Adrenal gland (tissue), 12 donors: ENCODE measurements around the gene IQGAP3. TPM values are rescaled to one million over a fixed set of nuclear protein-coding genes. Genes with fewer than 3 reads are reported as not detected.
"Not testable (repeated sequence)": the region's sequence is repeated elsewhere in the genome, so short reads cannot be mapped to it uniquely, and the experiment has no call there.

ENCODE experiments used
- DNase-seq, 7 donors: peaks; one replicate each; pipeline ENCODE4 v3.0.0-alpha.2; 2019 to 2020
- H3K27ac ChIP-seq, 5 donors: fragments of 200-600 bp; sonication (generic) in 4 of 5; 1 replicate in 3 of 5; 2 replicates in 2 of 5; pipeline versions ENCODE4 v1.5.1 to v1.8.0; 2016 to 2020; ENCODE audit warnings: mild to moderate bottlenecking in 1 of 5
- H3K27me3 ChIP-seq: fragments of 200-600 bp; 2 replicates; pipeline ENCODE4 v1.8.0; 2021
- H3K36me3 ChIP-seq, 2 donors: fragments of 200-600 bp; replicated peaks in 1 of 2; 1 replicate in 1 of 2; 2 replicates in 1 of 2; pipeline versions ENCODE4 v1.5.1 to v1.8.0; 2018 to 2022
- H3K4me1 ChIP-seq, 2 donors: fragments of 200-600 bp; replicated peaks in 1 of 2; 1 replicate in 1 of 2; 2 replicates in 1 of 2; pipeline versions ENCODE4 v1.5.1 to v1.8.0; 2018 to 2021
- H3K4me3 ChIP-seq, 4 donors: fragments of 200-600 bp; sonication (generic) in 3 of 4; one replicate each; pipeline ENCODE4 v1.5.1; 2016 to 2018
- H3K9me3 ChIP-seq, 3 donors: fragments of 200-600 bp; sonication (generic) in 1 of 3; replicated peaks in 1 of 3; 1 replicate in 2 of 3; 2 replicates in 1 of 3; pipeline versions ENCODE4 v1.5.1 to v1.8.0; 2016 to 2021
- CTCF ChIP-seq, 6 experiments: fragments of 450-650 bp in 4 of 6; fragments of 200-600 bp in 2 of 6; sonication (generic) in 1 of 6; IDR thresholded peaks; 1 replicate in 5 of 6; 2 replicates in 1 of 6; pipeline versions ENCODE4 v1.5.1 to v1.8.0; 2016 to 2021; ENCODE audit warnings: antibody characterized with exemption in 6 of 6, mild to moderate bottlenecking in 2 of 6, moderate library complexity in 1 of 6
- POLR2A ChIP-seq, 2 donors: fragments of 450-650 bp; IDR thresholded peaks; one replicate each; pipeline ENCODE4 v1.6.1; 2017; ENCODE audit warnings: antibody characterized with exemption in 2 of 2, mild to moderate bottlenecking in 2 of 2, moderate library complexity in 1 of 2
- WGBS, 4 donors: extraction: QIAGEN DNeasy Blood & Tissue Kit in 2 of 4; methylation state at CpG; one replicate each; pipeline versions ENCODE4 v1.1.5 to v1.1.7; 2013 to 2017; 5-methylcytosine and 5-hydroxymethylcytosine counted together
- intact Hi-C, 2 donors: fragments of 100-400 bp; cut with DNase I; formaldehyde crosslinking; loops; one replicate each; pipeline versions ENCODE4 v1.14.1 to v1.15.0; 2022 to 2023
- polyA plus RNA-seq, 3 donors: library from polyadenylated mRNA; stranded (reverse); fragments of 200-250 nt in 2 of 3; fragments of 350-450 nt in 1 of 3; fragmentation: Illumina TruSeq in 1 of 3; extraction: RNeasy Lipid Tissue Mini Kit (QIAGEN cat#74804) in 1 of 3; gene quantifications; one replicate each; pipeline ENCODE4 v1.2.3, GENCODE V29; 2013 to 2014
- total RNA-seq, 9 donors: library from RNA; depleted of rRNA in 4 of 9; stranded (reverse); fragments of >200 nt in 4 of 9; fragments of 120-200 nt in 1 of 9; fragmentation: NEBNext Ultra II Directional in 1 of 9; extraction: Animal tissue kit (Norgen Biotek cat#: 25700) in 1 of 9; gene quantifications; one replicate each; pipeline versions ENCODE4 v1.1.0 to v1.2.4, GENCODE V29; 2013 to 2023
- donor health status: healthy with polysubstance abuse.
- donor health status: Bipolar disorder and iron deficiency.
- donor health status: DM: yes; HTN: yes; CAD: no.
- donor health status: DM: no; HTN: no; CAD: no.
- donor health status: DM: no; HTN: no; CAD: no.
- donor health status: DM: yes; HTN: yes; CAD: no.

The IQGAP3 gene
- total and polyA plus RNA-seq, 12 donors, result 0.16 to 5.3 (median 0.80) TPM

- peak; percentile 59 to 90 (median 63) for DNase-seq
- Histone ChIP-seq H3K4me3 (no peak overlapping the region), H3K27ac (peak overlapping the region in 2 of 5 donors; percentile 17 to 76), H3K27me3 (peaks cover 8% of the 10 kb centered on the region), H3K36me3 (no peaks in the 10 kb centered on the region), H3K4me1 (peaks cover 4 to 10% of the 10 kb centered on the region in 2 donors), H3K9me3 (no peaks in the 10 kb centered on the region)
- intact Hi-C loops, result loop anchor here in 1 of 2 donors (10.0 kb wide), 1 partner anchor 232 kb away; no protein-coding TSS in a partner anchor
- 2 to 9% (median 6%) methylated on average over 5 of the region's 5 CpGs for WGBS, 4 donors
- TF ChIP-seq CTCF (IDR thresholded peaks at IDR 0.05), result peak in 3 of 6 experiments; percentile 15 to 26 (median 17)
- no peak for TF ChIP-seq POLR2A (IDR thresholded peaks at IDR 0.05)
Measured at GRCh38 chr1:156616463-156616862, 44.1 kb upstream of the IQGAP3 start.

- intact Hi-C loops, result loop anchor here in 1 of 2 donors (10.0 kb wide), 1 partner anchor 231 kb away; no protein-coding TSS in a partner anchor
- no peak for DNase-seq
- TF ChIP-seq POLR2A (IDR thresholded peaks at IDR 0.05), result no peak
- TF ChIP-seq CTCF (IDR thresholded peaks at IDR 0.05), result no peak
- peak overlapping the region in 2 of 5 donors; percentile 54 to 76 for H3K27ac ChIP-seq
- H3K9me3 ChIP-seq, result no peaks in the 10 kb centered on the region
- WGBS, 4 donors, result 1 to 43% (median 19%) methylated on average over 4 of the region's 4 CpGs
- H3K4me3 ChIP-seq, result no peak overlapping the region
- H3K27me3 ChIP-seq, result peaks cover 8% of the 10 kb centered on the region
- H3K4me1 ChIP-seq, result peaks cover 4 to 10% of the 10 kb centered on the region in 2 donors
- H3K36me3 ChIP-seq, result no peaks in the 10 kb centered on the region
Measured at GRCh38 chr1:156615946-156616345, 43.6 kb upstream of the IQGAP3 start.

- no peaks in the 10 kb centered on the region for H3K36me3 ChIP-seq
- H3K4me3 ChIP-seq, result no peak overlapping the region
- no peak overlapping the region for H3K27ac ChIP-seq
- intact Hi-C loops, result loop anchor here in 1 of 2 donors (5.0 to 10.0 kb wide), 2 partner anchors 160 to 228 kb away; no protein-coding TSS in a partner anchor
- no peak for DNase-seq
- H3K4me1 ChIP-seq, result peaks cover 4 to 10% of the 10 kb centered on the region in 2 donors
- TF ChIP-seq POLR2A (IDR thresholded peaks at IDR 0.05) (no peak), CTCF (IDR thresholded peaks at IDR 0.05) (no peak)
- WGBS, 4 donors, result 40 to 64% (median 52%) methylated on average over 3 of the region's 3 CpGs
- H3K27me3 ChIP-seq, result peaks cover 10% of the 10 kb centered on the region
- H3K9me3 ChIP-seq, result no peaks in the 10 kb centered on the region
Measured at GRCh38 chr1:156612666-156613065, 40.3 kb upstream of the IQGAP3 start.

GRCh38 chr1:156610072-156610471 is 37.7 kb upstream of the IQGAP3 start:
- H3K27ac ChIP-seq, H3K4me3 ChIP-seq, H3K4me1 ChIP-seq, H3K36me3 ChIP-seq, H3K9me3 ChIP-seq, DNase-seq: not testable (repeated sequence)
- intact Hi-C loops, result loop anchor here in 1 of 2 donors (5.0 to 10.0 kb wide), 2 partner anchors 158 to 225 kb away; no protein-coding TSS in a partner anchor
- peaks cover 10% of the 10 kb centered on the region for H3K27me3 ChIP-seq
- 76 to 85% (median 80%) methylated on average over 9 of the region's 9 CpGs for WGBS, 4 donors

GRCh38 chr1:156608981-156609380 is 36.6 kb upstream of the IQGAP3 start:
- no peak overlapping the region for H3K27ac ChIP-seq
- H3K4me1 ChIP-seq, result no peaks in the 10 kb centered on the region
- H3K4me3 ChIP-seq, result no peak overlapping the region
- intact Hi-C loops, result no loop called here
- DNase-seq, result no peak
- H3K27me3 ChIP-seq, result peaks cover 10% of the 10 kb centered on the region
- 27 to 52% (median 37%) methylated on average over 6 of the region's 6 CpGs for WGBS, 4 donors
- no peaks in the 10 kb centered on the region for H3K36me3 ChIP-seq
- TF ChIP-seq CTCF (IDR thresholded peaks at IDR 0.05), result peak in 4 of 6 experiments; percentile 16 to 38 (median 30)
- no peak for TF ChIP-seq POLR2A (IDR thresholded peaks at IDR 0.05)
- no peaks in the 10 kb centered on the region for H3K9me3 ChIP-seq
